Naive thymus-derived CD4-positive, alpha-beta T cell (primary cell): ENCODE measurements around the gene KCNH1. TPM values are rescaled to one million over a fixed set of nuclear protein-coding genes. Genes with fewer than 3 reads are reported as not detected.

ENCODE experiments used
- ATAC-seq: fragments of 150-1000 bp; cut with Tn5 transposase; 2 replicates; pipeline ENCODE4 v1.10.0; 2021; ENCODE audit warnings: mild to moderate bottlenecking, moderate library complexity
- CTCF ChIA-PET: fragments of 350-600 bp; sonication (Branson Sonifier 250); formaldehyde crosslinking; loops from one replicate; lab custom pipeline; 2021; ENCODE audit warnings: antibody characterized with exemption; lab: Charles Lee
- POLR2A ChIA-PET: fragments of 350-600 bp; sonication (Branson Sonifier 250); formaldehyde crosslinking; loops from one replicate; lab custom pipeline; 2021; ENCODE audit warnings: antibody characterized with exemption, inconsistent platforms; lab: Charles Lee
- DNase-seq, 9 donors: peaks; one replicate each; pipeline versions ENCODE4 v3.0.0 to v3.0.0-alpha.2; 2020 to 2022; ENCODE audit warnings: mixed read lengths in 1 of 9
- H3K27ac ChIP-seq: one replicate; pipeline ENCODE4 v1.7.0; 2013; ENCODE audit warnings: mild to moderate bottlenecking, low read depth, low read length, moderate library complexity
- H3K27me3 ChIP-seq, 2 donors: one replicate each; pipeline ENCODE4 v1.7.0; 2013; ENCODE audit warnings: low read length in 2 of 2, mild to moderate bottlenecking in 2 of 2, moderate library complexity in 2 of 2; ENCODE audit not compliant: control insufficient read depth in 2 of 2, insufficient read depth in 2 of 2
- H3K36me3 ChIP-seq, 3 experiments: 1 replicate in 2 of 3; 2 replicates in 1 of 3; pipeline ENCODE4 v1.7.0; 2013; ENCODE audit warnings: low read length in 3 of 3, mild to moderate bottlenecking in 3 of 3, moderate library complexity in 1 of 3; ENCODE audit not compliant: insufficient read depth in 3 of 3, control insufficient read depth in 2 of 3
- H3K4me1 ChIP-seq, 2 donors: one replicate each; pipeline ENCODE4 v1.7.0; 2013; ENCODE audit warnings: low read length in 2 of 2, mild to moderate bottlenecking in 2 of 2, moderate library complexity in 1 of 2; ENCODE audit not compliant: control insufficient read depth in 2 of 2, insufficient read depth in 2 of 2
- H3K4me3 ChIP-seq: 2 replicates; pipeline ENCODE4 v1.7.0; 2013; ENCODE audit warnings: mild to moderate bottlenecking, low read length
- H3K9me3 ChIP-seq, 3 experiments: 1 replicate in 2 of 3; 2 replicates in 1 of 3; pipeline ENCODE4 v1.7.0; 2013; ENCODE audit warnings: low read length in 3 of 3; ENCODE audit not compliant: control insufficient read depth in 2 of 3
- H3K27ac Mint-ChIP-seq, 9 donors: one replicate each; pipeline ENCODE4 v1.8.0; 2020 to 2022; ENCODE audit warnings: mixed read lengths in 9 of 9, mild to moderate bottlenecking in 8 of 9, moderate library complexity in 5 of 9, inconsistent platforms in 2 of 9
- H3K27me3 Mint-ChIP-seq, 5 donors: one replicate each; pipeline ENCODE4 v1.8.0; 2021 to 2022; ENCODE audit warnings: mixed read lengths in 5 of 5, mild to moderate bottlenecking in 1 of 5
- H3K36me3 Mint-ChIP-seq, 5 donors: one replicate each; pipeline ENCODE4 v1.8.0; 2020 to 2022; ENCODE audit warnings: mixed read lengths in 5 of 5, mild to moderate bottlenecking in 3 of 5, inconsistent platforms in 1 of 5
- H3K4me1 Mint-ChIP-seq, 7 donors: one replicate each; pipeline ENCODE4 v1.8.0; 2020 to 2022; ENCODE audit warnings: mixed read lengths in 7 of 7, mild to moderate bottlenecking in 3 of 7, inconsistent platforms in 1 of 7
- H3K4me3 Mint-ChIP-seq, 10 donors: one replicate each; pipeline ENCODE4 v1.8.0; 2020 to 2022; ENCODE audit warnings: mild to moderate bottlenecking in 10 of 10, mixed read lengths in 10 of 10, moderate library complexity in 6 of 10, inconsistent platforms in 2 of 10
- H3K9me3 Mint-ChIP-seq, 11 donors: one replicate each; pipeline ENCODE4 v1.8.0; 2020 to 2022; ENCODE audit warnings: mixed read lengths in 11 of 11, mild to moderate bottlenecking in 4 of 11, inconsistent platforms in 1 of 11, moderate library complexity in 1 of 11
- intact Hi-C, 2 donors: fragments of 100-400 bp; cut with micrococcal nuclease; formaldehyde crosslinking; loops; one replicate each; pipeline ENCODE4 v1.15.1; 2023
- polyA plus RNA-seq, 2 donors: library from polyadenylated mRNA; unstranded; fragments of 300-500 nt; fragmentation: Illumina TruSeq; gene quantifications; one replicate each; pipeline ENCODE4 v1.2.3, GENCODE V29; 2021
- total RNA-seq, 6 experiments: library from RNA in 5 of 6; stranded (reverse) in 5 of 6; gene quantifications; 1 replicate in 5 of 6; 2 replicates in 1 of 6; pipeline ENCODE4 v1.2.3 and lab custom pipeline; 2021 to 2026

The KCNH1 gene
- total and polyA plus RNA-seq, 7 experiments from 2014 or later = not detected

DNA sequence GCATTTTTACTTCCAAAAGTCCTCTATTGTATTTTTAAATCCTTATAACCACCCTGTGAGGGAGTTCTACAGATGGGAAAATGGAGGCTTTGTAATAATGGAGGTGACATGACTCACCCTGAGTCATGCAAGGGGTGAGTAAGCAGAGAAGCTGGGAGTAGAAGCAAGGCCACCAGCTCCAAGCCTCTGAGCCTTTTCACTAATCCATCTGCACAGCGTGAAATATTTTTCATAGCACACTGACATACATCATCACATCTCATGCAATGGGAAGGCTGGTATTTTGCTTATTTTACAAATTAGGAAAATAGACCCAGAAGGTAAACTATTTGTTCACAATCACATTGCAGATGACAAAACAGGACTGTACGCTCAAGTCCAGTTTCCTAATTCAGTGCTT lies 96.9 kb downstream of the KCNH1 start:
- H3K4me3 ChIP-seq = no peak overlapping the region
- H3K9me3 ChIP-seq = no peaks in the 10 kb centered on the region
- no peak overlapping the region for H3K27ac Mint-ChIP-seq
- no peak for ATAC-seq
- no peak overlapping the region for H3K27ac ChIP-seq
- no peaks in the 10 kb centered on the region for H3K36me3 Mint-ChIP-seq
- H3K36me3 ChIP-seq = no peaks in the 10 kb centered on the region
- ChIA-PET CTCF (no interaction called here), POLR2A (no interaction called here)
- H3K27me3 Mint-ChIP-seq = peaks cover 0 to 10% (median 2%) of the 10 kb centered on the region in 5 donors
- H3K9me3 Mint-ChIP-seq = peaks cover 0 to 7% (median 0%) of the 10 kb centered on the region in 11 donors
- H3K4me1 Mint-ChIP-seq = no peaks in the 10 kb centered on the region
- DNase-seq = no peak
- no peaks in the 10 kb centered on the region for H3K27me3 ChIP-seq
- H3K4me3 Mint-ChIP-seq = no peak overlapping the region
- H3K4me1 ChIP-seq = no peaks in the 10 kb centered on the region
- intact Hi-C loops = no loop called here

DNA sequence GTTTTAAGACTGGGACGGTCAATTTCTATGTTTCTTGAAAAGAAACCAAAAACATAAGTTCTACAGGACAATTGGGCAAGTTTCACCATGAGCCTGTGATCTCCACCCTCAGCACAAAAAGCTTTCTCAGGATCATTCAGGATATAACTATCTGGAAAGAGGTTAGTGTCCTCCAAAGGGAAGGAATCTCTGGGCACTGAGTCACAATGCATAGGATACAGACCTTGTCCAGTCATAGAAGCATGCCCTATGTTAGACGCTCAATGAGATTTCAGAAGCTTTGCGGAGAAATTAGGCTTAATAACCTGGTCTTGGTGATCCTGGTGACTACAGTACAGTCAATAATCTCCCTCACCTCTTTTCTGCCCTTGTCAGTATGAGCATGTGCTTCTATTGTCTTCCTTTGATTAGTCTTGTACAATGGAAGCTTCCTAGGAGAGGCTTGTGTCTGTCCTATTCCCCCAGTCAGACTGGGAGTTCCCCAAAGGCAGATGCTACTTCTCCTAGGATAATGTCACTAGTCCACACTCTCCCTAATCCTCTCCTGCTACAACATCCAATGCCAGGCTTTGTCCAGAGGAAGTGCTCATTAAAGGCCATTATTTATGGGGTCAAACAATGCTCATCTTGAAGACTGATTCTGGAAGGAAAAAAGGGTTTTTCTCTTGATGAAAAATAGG lies 97.4 kb downstream of the KCNH1 start:
- Histone ChIP-seq H3K36me3 (no peaks in the 10 kb centered on the region), H3K4me3 (no peak overlapping the region), H3K9me3 (no peaks in the 10 kb centered on the region), H3K27ac (no peak overlapping the region), H3K4me1 (no peaks in the 10 kb centered on the region), H3K27me3 (no peaks in the 10 kb centered on the region)
- H3K27ac Mint-ChIP-seq = no peak overlapping the region
- H3K4me3 Mint-ChIP-seq = no peak overlapping the region
- ATAC-seq = peak; percentile 12
- H3K9me3 Mint-ChIP-seq = peaks cover 0 to 6% (median 0%) of the 10 kb centered on the region in 11 donors
- H3K27me3 Mint-ChIP-seq = peaks cover 0 to 8% (median 0%) of the 10 kb centered on the region in 5 donors
- no peaks in the 10 kb centered on the region for H3K4me1 Mint-ChIP-seq
- POLR2A ChIA-PET = no interaction called here
- H3K36me3 Mint-ChIP-seq = no peaks in the 10 kb centered on the region
- intact Hi-C loops = no loop called here
- CTCF ChIA-PET = no interaction called here
- DNase-seq = no peak

DNA sequence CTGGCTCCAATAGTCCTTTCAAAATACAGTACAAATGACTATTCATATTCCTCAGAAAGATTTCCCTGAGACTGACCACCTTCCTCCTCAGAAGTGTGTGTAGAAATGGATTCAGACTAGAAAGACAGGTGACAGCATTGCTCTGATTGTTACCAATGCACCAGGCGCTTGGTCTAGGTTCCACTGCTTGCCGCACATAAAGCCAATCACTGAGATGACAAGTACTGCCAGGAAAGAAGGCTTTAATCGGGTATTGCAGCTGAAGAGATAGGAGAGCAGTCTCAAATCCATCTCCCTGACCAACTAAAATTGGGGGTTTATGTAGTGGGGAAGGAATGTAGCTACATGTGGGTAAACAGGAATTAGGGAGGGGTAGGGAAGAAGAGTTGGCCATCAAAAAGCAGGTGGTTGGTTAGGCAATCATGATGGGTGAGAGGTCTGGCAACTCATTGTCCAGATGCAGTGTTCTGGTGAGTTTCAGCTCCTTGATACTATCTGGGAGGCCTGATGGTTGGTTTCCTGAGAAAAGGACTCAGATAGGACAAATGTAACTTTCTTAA lies 98.0 kb downstream of the KCNH1 start:
- peaks cover 0 to 6% (median 0%) of the 10 kb centered on the region in 11 donors for H3K9me3 Mint-ChIP-seq
- Histone ChIP-seq H3K4me1 (no peaks in the 10 kb centered on the region), H3K9me3 (no peaks in the 10 kb centered on the region), H3K27me3 (no peaks in the 10 kb centered on the region), H3K27ac (no peak overlapping the region), H3K36me3 (no peaks in the 10 kb centered on the region), H3K4me3 (no peak overlapping the region)
- H3K27me3 Mint-ChIP-seq = peaks cover 0 to 8% (median 0%) of the 10 kb centered on the region in 5 donors
- no peak for ATAC-seq
- POLR2A ChIA-PET = no interaction called here
- H3K4me1 Mint-ChIP-seq = no peaks in the 10 kb centered on the region
- intact Hi-C loops = no loop called here
- H3K27ac Mint-ChIP-seq = peak overlapping the region in 1 of 9 donors; percentile 8
- no peak overlapping the region for H3K4me3 Mint-ChIP-seq
- H3K36me3 Mint-ChIP-seq = no peaks in the 10 kb centered on the region
- no peak for DNase-seq
- CTCF ChIA-PET = no interaction called here

GRCh38 chr1:211033921-211034525 lies 99.9 kb downstream of the KCNH1 start:
- intact Hi-C loops = no loop called here
- no peak for ATAC-seq
- H3K27ac ChIP-seq = no peak overlapping the region
- no peak for DNase-seq
- POLR2A ChIA-PET = no interaction called here
- Mint-ChIP-seq H3K4me1 (no peaks in the 10 kb centered on the region), H3K36me3 (no peaks in the 10 kb centered on the region), H3K4me3 (no peak overlapping the region), H3K9me3 (peaks cover 0 to 6% (median 0%) of the 10 kb centered on the region in 11 donors), H3K27me3 (peaks cover 0 to 8% (median 0%) of the 10 kb centered on the region in 5 donors), H3K27ac (no peak overlapping the region)
- no peaks in the 10 kb centered on the region for H3K4me1 ChIP-seq
- H3K36me3 ChIP-seq = no peaks in the 10 kb centered on the region
- no peak overlapping the region for H3K4me3 ChIP-seq
- H3K27me3 ChIP-seq = no peaks in the 10 kb centered on the region
- CTCF ChIA-PET = no interaction called here
- no peaks in the 10 kb centered on the region for H3K9me3 ChIP-seq

- Histone ChIP-seq H3K36me3 (no peaks in the 10 kb centered on the region), H3K4me3 (no peak overlapping the region), H3K9me3 (no peaks in the 10 kb centered on the region), H3K27ac (no peak overlapping the region), H3K4me1 (no peaks in the 10 kb centered on the region), H3K27me3 (no peaks in the 10 kb centered on the region)
- CTCF ChIA-PET = no interaction called here
- ATAC-seq = no peak
- Mint-ChIP-seq H3K4me3 (no peak overlapping the region), H3K4me1 (no peaks in the 10 kb centered on the region), H3K36me3 (peaks cover 0 to 3% (median 0%) of the 10 kb centered on the region in 5 donors), H3K9me3 (peaks cover 0 to 5% (median 0%) of the 10 kb centered on the region in 11 donors), H3K27me3 (peaks cover 0 to 36% (median 28%) of the 10 kb centered on the region in 5 donors), H3K27ac (no peak overlapping the region)
- intact Hi-C loops = no loop called here
- POLR2A ChIA-PET = no interaction called here
- no peak for DNase-seq
Measured at GRCh38 chr1:211024901-211025300, 109.0 kb downstream of the KCNH1 start.

DNA sequence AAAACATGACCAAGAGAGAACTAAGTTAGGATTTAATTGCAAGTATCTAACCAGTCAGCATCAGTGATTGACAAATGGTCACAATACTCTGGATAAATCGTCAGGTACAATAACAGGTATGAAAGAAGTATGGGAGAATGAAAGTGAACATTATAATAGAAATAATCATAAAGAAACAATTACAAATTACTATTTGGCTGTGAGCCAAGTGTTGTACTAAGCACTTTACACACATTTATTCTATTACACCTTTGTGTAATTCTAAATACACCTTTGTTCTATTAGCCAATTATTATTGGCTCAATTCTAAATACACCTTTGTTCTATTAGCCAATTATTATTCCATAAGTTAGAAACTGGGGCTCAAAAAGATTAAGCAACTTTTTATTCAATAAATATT lies 114.7 kb downstream of the KCNH1 start:
- no peaks in the 10 kb centered on the region for H3K36me3 Mint-ChIP-seq
- intact Hi-C loops = no loop called here
- no peaks in the 10 kb centered on the region for H3K36me3 ChIP-seq
- H3K27ac Mint-ChIP-seq = no peak overlapping the region
- ChIA-PET CTCF (no interaction called here), POLR2A (no interaction called here)
- no peaks in the 10 kb centered on the region for H3K4me1 ChIP-seq
- DNase-seq (no peak), ATAC-seq (no peak)
- peaks cover 0 to 39% (median 30%) of the 10 kb centered on the region in 5 donors for H3K27me3 Mint-ChIP-seq
- H3K4me1 Mint-ChIP-seq = no peaks in the 10 kb centered on the region
- peaks cover 0 to 4% (median 0%) of the 10 kb centered on the region in 11 donors for H3K9me3 Mint-ChIP-seq
- peaks cover 0 to 3% of the 10 kb centered on the region in 2 donors for H3K27me3 ChIP-seq
- H3K4me3 Mint-ChIP-seq = no peak overlapping the region
- no peak overlapping the region for H3K4me3 ChIP-seq
- no peaks in the 10 kb centered on the region for H3K9me3 ChIP-seq
- no peak overlapping the region for H3K27ac ChIP-seq
